HepG2 (cell line): ENCODE measurements around the gene HDLBP. TPM values are rescaled to one million over a fixed set of nuclear protein-coding genes. Genes with fewer than 3 reads are reported as not detected.
A peak's percentile ranks its signal among the peaks of the same experiment; 100 is the strongest.

ENCODE experiments used
- ATF7 ChIP-seq, 2 experiments: fragments of 450-650 bp in 1 of 2; sonication (generic) in 1 of 2; formaldehyde crosslinking in 1 of 2; IDR thresholded peaks; 2 replicates each; pipeline versions ENCODE4 v1.4.0 to v1.6.1; 2016 to 2020; ENCODE audit warnings: antibody characterized with exemption in 1 of 2, mild to moderate bottlenecking in 1 of 2, missing genetic modification reagents in 1 of 2
- CCAR2 ChIP-seq: fragments of 200-400 bp; formaldehyde crosslinking; optimal IDR thresholded peaks from 2 replicates; pipeline ENCODE3; 2018; ENCODE audit warnings: low read depth, mild to moderate bottlenecking, low read length, moderate library complexity
- CHD4 ChIP-seq: fragments of 200-600 bp; sonication (generic); IDR thresholded peaks from 2 replicates; pipeline ENCODE4 v1.7.0; 2017; ENCODE audit warnings: mild to moderate bottlenecking, low read length, borderline replicate concordance
- FOXK2 ChIP-seq: fragments of 450-650 bp; IDR thresholded peaks from 2 replicates; pipeline ENCODE4 v1.6.1; 2016
- FOXP1 ChIP-seq, 2 experiments: fragments of 450-650 bp in 1 of 2; IDR thresholded peaks; 2 replicates each; pipeline ENCODE4 v1.6.1; 2017 to 2018; ENCODE audit warnings: antibody characterized with exemption in 1 of 2
- MED8 ChIP-seq: sonication (generic); formaldehyde crosslinking; IDR thresholded peaks from 2 replicates; pipeline ENCODE4 v1.8.1; 2023; ENCODE audit warnings: mild to moderate bottlenecking, missing genetic modification reagents; ENCODE audit not compliant: insufficient replicate concordance
- MTF2 ChIP-seq: sonication (generic); formaldehyde crosslinking; IDR thresholded peaks from 2 replicates; pipeline ENCODE4 v1.5.0; 2020; ENCODE audit warnings: missing genetic modification reagents, borderline replicate concordance
- SP2 ChIP-seq: sonication (generic); formaldehyde crosslinking; IDR thresholded peaks from 2 replicates; pipeline ENCODE4 v1.5.1; 2020; ENCODE audit warnings: mild to moderate bottlenecking, missing genetic modification reagents
- TCF7 ChIP-seq: sonication (generic); IDR thresholded peaks from 2 replicates; pipeline ENCODE4 v1.6.1; 2016; ENCODE audit warnings: antibody characterized with exemption, low read depth
- ZNF460 ChIP-seq: sonication (generic); formaldehyde crosslinking; IDR thresholded peaks from 2 replicates; pipeline ENCODE4 v1.5.1; 2020; ENCODE audit warnings: missing genetic modification reagents, mild to moderate bottlenecking, borderline replicate concordance
- ZNF557 ChIP-seq: sonication (generic); formaldehyde crosslinking; IDR thresholded peaks from 2 replicates; pipeline ENCODE4 v1.4.0; 2020; ENCODE audit warnings: missing genetic modification reagents
- ZNF891 ChIP-seq: sonication (generic); formaldehyde crosslinking; IDR thresholded peaks from 2 replicates; pipeline ENCODE4 v1.5.0; 2020; ENCODE audit warnings: mild to moderate bottlenecking, missing genetic modification reagents
- polyA plus RNA-seq, 8 experiments: library from polyadenylated mRNA; depleted of rRNA in 3 of 8; stranded (reverse) in 7 of 8; unstranded in 1 of 8; fragments of >200 nt; fragmentation: Illumina TruSeq in 4 of 8; extraction: Trizol in 4 of 8; gene quantifications; 2 replicates each; pipeline versions ENCODE4 v1.2.1 to v1.2.3, GENCODE V29; 2011 to 2016; ENCODE audit warnings: low read depth in 4 of 8, missing spikeins in 1 of 8, mixed read lengths in 1 of 8; ENCODE audit not compliant: insufficient read depth in 1 of 8
- total RNA-seq, 5 experiments: library from RNA; depleted of rRNA; stranded (reverse); fragments of >200 nt; fragmentation: Illumina TruSeq; extraction: Trizol; gene quantifications; 2 replicates each; pipeline ENCODE4 v1.2.3, GENCODE V29; 2016; ENCODE audit warnings: low read depth in 1 of 5
- TF ChIP-seq, protein P1 (sequence below): IDR thresholded peaks from 2 replicates; pipeline ENCODE4 v1.6.1; 2018; ENCODE audit warnings: missing genetic modification reagents
- TF ChIP-seq, protein P2 (sequence below), 2 experiments: sonication (generic) in 1 of 2; formaldehyde crosslinking in 1 of 2; IDR thresholded peaks; 2 replicates each; pipeline versions ENCODE4 v1.6.1 to v1.9.0; 2014 to 2022; ENCODE audit warnings: antibody characterized with exemption in 1 of 2, borderline replicate concordance in 1 of 2, inconsistent platforms in 1 of 2, low read depth in 1 of 2, missing genetic modification reagents in 1 of 2
- TF ChIP-seq, protein P3 (sequence below): sonication (generic); formaldehyde crosslinking; IDR thresholded peaks from 2 replicates; pipeline ENCODE4 v1.8.0; 2022; ENCODE audit warnings: mild to moderate bottlenecking, missing genetic modification reagents, moderate library complexity
- TF ChIP-seq, protein P4 (sequence below): sonication (generic); formaldehyde crosslinking; IDR thresholded peaks from 2 replicates; pipeline ENCODE4 v1.4.0; 2020; ENCODE audit warnings: missing genetic modification reagents
- TF ChIP-seq, protein P5 (sequence below): sonication (generic); formaldehyde crosslinking; IDR thresholded peaks from 2 replicates; pipeline ENCODE4 v1.4.0; 2020; ENCODE audit warnings: missing genetic modification reagents

HDLBP gene
- total and polyA plus RNA-seq, 2 of the 13 experiments (the other 11 are each of a cell fraction or from before 2014, with no cell fraction given) = 464 to 707 TPM

DNA sequence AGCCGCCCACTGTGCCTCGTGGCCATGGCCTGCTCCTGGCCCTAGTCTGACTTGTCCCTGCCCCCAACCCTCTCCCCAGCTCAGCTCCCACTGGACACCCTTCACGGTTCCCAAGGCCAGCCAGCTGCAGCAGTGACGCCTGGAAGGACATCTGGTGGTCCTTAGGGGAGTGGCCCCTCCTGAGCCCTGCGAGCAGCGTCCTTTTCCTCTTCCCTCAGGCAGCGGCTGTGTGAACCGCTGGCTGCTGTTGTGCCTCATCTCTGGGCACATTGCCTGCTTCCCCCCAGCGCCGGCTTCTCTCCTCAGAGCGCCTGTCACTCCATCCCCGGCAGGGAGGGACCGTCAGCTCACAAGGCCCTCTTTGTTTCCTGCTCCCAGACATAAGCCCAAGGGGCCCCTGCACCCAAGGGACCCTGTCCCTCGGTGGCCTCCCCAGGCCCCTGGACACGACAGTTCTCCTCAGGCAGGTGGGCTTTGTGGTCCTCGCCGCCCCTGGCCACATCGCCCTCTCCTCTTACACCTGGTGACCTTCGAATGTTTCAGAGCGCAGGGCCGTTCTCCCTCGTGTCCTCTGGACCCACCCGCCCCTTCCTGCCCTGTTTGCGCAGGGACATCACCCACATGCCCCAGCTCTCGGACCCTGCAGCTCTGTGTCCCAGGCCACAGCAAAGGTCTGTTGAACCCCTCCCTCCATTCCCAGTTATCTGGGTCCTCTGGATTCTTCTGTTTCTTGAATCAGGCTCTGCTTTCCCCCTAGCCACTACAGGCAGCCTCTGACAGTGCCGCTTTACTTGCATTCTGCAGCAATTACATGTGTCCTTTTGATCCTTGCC is 91.2 kb downstream of the HDLBP start (continued):
- TF ChIP-seq, protein P1, sequence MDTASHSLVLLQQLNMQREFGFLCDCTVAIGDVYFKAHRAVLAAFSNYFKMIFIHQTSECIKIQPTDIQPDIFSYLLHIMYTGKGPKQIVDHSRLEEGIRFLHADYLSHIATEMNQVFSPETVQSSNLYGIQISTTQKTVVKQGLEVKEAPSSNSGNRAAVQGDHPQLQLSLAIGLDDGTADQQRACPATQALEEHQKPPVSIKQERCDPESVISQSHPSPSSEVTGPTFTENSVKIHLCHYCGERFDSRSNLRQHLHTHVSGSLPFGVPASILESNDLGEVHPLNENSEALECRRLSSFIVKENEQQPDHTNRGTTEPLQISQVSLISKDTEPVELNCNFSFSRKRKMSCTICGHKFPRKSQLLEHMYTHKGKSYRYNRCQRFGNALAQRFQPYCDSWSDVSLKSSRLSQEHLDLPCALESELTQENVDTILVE = 0 out of 2 replicates have a peak, but pooled peaks have one; percentile 2
- TF ChIP-seq, protein P2, sequence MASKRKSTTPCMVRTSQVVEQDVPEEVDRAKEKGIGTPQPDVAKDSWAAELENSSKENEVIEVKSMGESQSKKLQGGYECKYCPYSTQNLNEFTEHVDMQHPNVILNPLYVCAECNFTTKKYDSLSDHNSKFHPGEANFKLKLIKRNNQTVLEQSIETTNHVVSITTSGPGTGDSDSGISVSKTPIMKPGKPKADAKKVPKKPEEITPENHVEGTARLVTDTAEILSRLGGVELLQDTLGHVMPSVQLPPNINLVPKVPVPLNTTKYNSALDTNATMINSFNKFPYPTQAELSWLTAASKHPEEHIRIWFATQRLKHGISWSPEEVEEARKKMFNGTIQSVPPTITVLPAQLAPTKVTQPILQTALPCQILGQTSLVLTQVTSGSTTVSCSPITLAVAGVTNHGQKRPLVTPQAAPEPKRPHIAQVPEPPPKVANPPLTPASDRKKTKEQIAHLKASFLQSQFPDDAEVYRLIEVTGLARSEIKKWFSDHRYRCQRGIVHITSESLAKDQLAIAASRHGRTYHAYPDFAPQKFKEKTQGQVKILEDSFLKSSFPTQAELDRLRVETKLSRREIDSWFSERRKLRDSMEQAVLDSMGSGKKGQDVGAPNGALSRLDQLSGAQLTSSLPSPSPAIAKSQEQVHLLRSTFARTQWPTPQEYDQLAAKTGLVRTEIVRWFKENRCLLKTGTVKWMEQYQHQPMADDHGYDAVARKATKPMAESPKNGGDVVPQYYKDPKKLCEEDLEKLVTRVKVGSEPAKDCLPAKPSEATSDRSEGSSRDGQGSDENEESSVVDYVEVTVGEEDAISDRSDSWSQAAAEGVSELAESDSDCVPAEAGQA (IDR thresholded peaks at IDR 0.05; ENCODE audit: low read depth) = no peak; the same call in 1 of the 2 replicates
- TF ChIP-seq, protein P2 (CRISPR knock-in tag; IDR thresholded peaks at IDR 0.05; ENCODE audit: borderline replicate concordance) = no peak
- TF ChIP-seq SP2 (no peak), CCAR2 (no peak), FOXK2 (no peak), ZNF460 (CRISPR knock-in tag) (no peak), MED8 (CRISPR knock-in tag) (no peak), ATF7 (IDR thresholded peaks at IDR 0.05) (no peak), ATF7 (CRISPR knock-in tag; IDR thresholded peaks at IDR 0.05) (no peak), CHD4 (0 out of 2 replicates have a peak, but pooled peaks have one; percentile 65), FOXP1 (IDR thresholded peaks at IDR 0.05) (no peak), FOXP1 (CRISPR knock-in tag; IDR thresholded peaks at IDR 0.05) (no peak), ZNF891 (CRISPR knock-in tag) (peak; percentile 71), MTF2 (0 out of 2 replicates have a peak, but pooled peaks have one; percentile 51), ZNF557 (CRISPR knock-in tag) (no peak; the same call in 1 of the 2 replicates), TCF7 (0 out of 2 replicates have a peak, but pooled peaks have one; percentile 40)
- TF ChIP-seq, protein P3, sequence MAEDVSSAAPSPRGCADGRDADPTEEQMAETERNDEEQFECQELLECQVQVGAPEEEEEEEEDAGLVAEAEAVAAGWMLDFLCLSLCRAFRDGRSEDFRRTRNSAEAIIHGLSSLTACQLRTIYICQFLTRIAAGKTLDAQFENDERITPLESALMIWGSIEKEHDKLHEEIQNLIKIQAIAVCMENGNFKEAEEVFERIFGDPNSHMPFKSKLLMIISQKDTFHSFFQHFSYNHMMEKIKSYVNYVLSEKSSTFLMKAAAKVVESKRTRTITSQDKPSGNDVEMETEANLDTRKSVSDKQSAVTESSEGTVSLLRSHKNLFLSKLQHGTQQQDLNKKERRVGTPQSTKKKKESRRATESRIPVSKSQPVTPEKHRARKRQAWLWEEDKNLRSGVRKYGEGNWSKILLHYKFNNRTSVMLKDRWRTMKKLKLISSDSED (CRISPR knock-in tag) = no peak
- TF ChIP-seq, protein P4, sequence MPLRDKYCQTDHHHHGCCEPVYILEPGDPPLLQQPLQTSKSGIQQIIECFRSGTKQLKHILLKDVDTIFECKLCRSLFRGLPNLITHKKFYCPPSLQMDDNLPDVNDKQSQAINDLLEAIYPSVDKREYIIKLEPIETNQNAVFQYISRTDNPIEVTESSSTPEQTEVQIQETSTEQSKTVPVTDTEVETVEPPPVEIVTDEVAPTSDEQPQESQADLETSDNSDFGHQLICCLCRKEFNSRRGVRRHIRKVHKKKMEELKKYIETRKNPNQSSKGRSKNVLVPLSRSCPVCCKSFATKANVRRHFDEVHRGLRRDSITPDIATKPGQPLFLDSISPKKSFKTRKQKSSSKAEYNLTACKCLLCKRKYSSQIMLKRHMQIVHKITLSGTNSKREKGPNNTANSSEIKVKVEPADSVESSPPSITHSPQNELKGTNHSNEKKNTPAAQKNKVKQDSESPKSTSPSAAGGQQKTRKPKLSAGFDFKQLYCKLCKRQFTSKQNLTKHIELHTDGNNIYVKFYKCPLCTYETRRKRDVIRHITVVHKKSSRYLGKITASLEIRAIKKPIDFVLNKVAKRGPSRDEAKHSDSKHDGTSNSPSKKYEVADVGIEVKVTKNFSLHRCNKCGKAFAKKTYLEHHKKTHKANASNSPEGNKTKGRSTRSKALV (CRISPR knock-in tag) = peak; percentile 95
- TF ChIP-seq, protein P5, sequence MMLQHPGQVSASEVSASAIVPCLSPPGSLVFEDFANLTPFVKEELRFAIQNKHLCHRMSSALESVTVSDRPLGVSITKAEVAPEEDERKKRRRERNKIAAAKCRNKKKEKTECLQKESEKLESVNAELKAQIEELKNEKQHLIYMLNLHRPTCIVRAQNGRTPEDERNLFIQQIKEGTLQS (CRISPR knock-in tag) = no peak
